Body of pancreas (tissue), 4 donors: ENCODE results near the gene SASH3. TPM values are rescaled to one million over a fixed set of nuclear protein-coding genes. Genes with fewer than 3 reads are reported as not detected.

ENCODE experiments used
- ATAC-seq: fragments of 150-250 bp; one replicate; pipeline ENCODE4 v1.9.1; 2016
- DNase-seq, 4 donors: peaks; one replicate each; pipeline ENCODE4 v3.0.0-alpha.2; 2019
- H3K27ac ChIP-seq, 4 donors: fragments of 200-600 bp; sonication (generic); 1 replicate in 3 of 4; 2 replicates in 1 of 4; pipeline versions ENCODE4 v1.5.1 to v1.6.1; 2016 to 2019; ENCODE audit warnings: mild to moderate bottlenecking in 1 of 4, mixed read lengths in 1 of 4, moderate library complexity in 1 of 4
- H3K27me3 ChIP-seq, 2 donors: fragments of 200-600 bp; sonication (generic); one replicate each; pipeline ENCODE4 v1.6.0; 2016; ENCODE audit warnings: mild to moderate bottlenecking in 1 of 2
- H3K36me3 ChIP-seq, 2 donors: fragments of 200-600 bp; sonication (generic); replicated peaks in 1 of 2; 2 replicates each; pipeline ENCODE4 v1.5.1; 2016; ENCODE audit warnings: low read depth in 2 of 2; ENCODE audit not compliant: insufficient read depth in 1 of 2
- H3K4me1 ChIP-seq: fragments of 200-600 bp; sonication (generic); one replicate; pipeline ENCODE4 v1.6.0; 2016
- H3K4me3 ChIP-seq, 2 donors: fragments of 200-600 bp; sonication (generic); 1 replicate in 1 of 2; 2 replicates in 1 of 2; pipeline ENCODE4 v1.5.1; 2016 to 2019
- H3K9me3 ChIP-seq, 3 donors: fragments of 200-600 bp; sonication (generic); 1 replicate in 2 of 3; 2 replicates in 1 of 3; pipeline ENCODE4 v1.5.1; 2016
- POLR2A ChIP-seq, 3 donors: fragments of 450-650 bp; IDR thresholded peaks; one replicate each; pipeline ENCODE4 v1.6.1; 2016; ENCODE audit warnings: antibody characterized with exemption in 3 of 3, mild to moderate bottlenecking in 2 of 3
- WGBS, 2 donors: methylation state at CpG; one replicate each; pipeline ENCODE4 v1.1.5; 2017; 5-methylcytosine and 5-hydroxymethylcytosine counted together
- intact Hi-C: fragments of 100-400 bp; cut with DNase I; formaldehyde crosslinking; loops from one replicate; pipeline ENCODE4 v1.15.1; 2023
- total RNA-seq, 2 donors: library from RNA; depleted of rRNA; stranded (reverse); fragments of >200 nt; gene quantifications; one replicate each; pipeline ENCODE4 v1.1.0, GENCODE V29; 2016
- TF ChIP-seq, protein P1 (sequence below), 7 experiments: fragments of 450-650 bp in 4 of 7; fragments of 200-600 bp in 3 of 7; sonication (generic) in 3 of 7; IDR thresholded peaks; one replicate each; pipeline ENCODE4 v1.5.1; 2016 to 2019; ENCODE audit warnings: antibody characterized with exemption in 7 of 7

The SASH3 gene
- total RNA-seq, 2 donors from 2014 or later = 3.6 TPM

DNA sequence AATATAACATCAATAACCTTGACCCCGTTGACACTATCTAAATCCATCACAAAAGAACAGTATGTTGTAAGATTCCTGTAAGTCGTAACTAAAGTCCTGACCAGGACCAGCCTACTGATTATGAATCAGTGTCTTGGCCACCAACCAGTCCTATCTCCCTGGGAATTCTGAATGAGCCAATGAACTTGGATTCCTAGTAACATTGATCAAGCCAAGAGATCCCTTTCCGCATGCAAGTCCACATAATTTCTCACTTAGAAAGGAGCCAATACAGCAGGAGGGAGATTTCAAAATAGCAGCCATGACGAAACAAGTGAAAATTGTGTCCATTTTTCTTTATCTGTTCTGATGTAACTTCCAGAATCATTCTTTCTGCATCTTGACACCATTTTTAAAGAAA, 31.4 kb upstream of the SASH3 start:
- no peaks in the 10 kb centered on the region for H3K4me1 ChIP-seq
- no peak for TF ChIP-seq POLR2A (IDR thresholded peaks at IDR 0.05)
- TF ChIP-seq, protein P1, sequence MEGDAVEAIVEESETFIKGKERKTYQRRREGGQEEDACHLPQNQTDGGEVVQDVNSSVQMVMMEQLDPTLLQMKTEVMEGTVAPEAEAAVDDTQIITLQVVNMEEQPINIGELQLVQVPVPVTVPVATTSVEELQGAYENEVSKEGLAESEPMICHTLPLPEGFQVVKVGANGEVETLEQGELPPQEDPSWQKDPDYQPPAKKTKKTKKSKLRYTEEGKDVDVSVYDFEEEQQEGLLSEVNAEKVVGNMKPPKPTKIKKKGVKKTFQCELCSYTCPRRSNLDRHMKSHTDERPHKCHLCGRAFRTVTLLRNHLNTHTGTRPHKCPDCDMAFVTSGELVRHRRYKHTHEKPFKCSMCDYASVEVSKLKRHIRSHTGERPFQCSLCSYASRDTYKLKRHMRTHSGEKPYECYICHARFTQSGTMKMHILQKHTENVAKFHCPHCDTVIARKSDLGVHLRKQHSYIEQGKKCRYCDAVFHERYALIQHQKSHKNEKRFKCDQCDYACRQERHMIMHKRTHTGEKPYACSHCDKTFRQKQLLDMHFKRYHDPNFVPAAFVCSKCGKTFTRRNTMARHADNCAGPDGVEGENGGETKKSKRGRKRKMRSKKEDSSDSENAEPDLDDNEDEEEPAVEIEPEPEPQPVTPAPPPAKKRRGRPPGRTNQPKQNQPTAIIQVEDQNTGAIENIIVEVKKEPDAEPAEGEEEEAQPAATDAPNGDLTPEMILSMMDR (IDR thresholded peaks at IDR 0.05) = no peak
- H3K27me3 ChIP-seq = no peaks in the 10 kb centered on the region
- no peaks in the 10 kb centered on the region for H3K36me3 ChIP-seq
- H3K27ac ChIP-seq = no peak overlapping the region
- ATAC-seq = peak; percentile 52
- no peak for DNase-seq
- WGBS, 2 donors = 37 to 40% methylated on average over 2 to 4 of the region's 4 CpGs
- intact Hi-C loops = no loop called here
- H3K9me3 ChIP-seq = no peaks in the 10 kb centered on the region
- H3K4me3 ChIP-seq = no peak overlapping the region

GRCh38 chrX:129749069-129749468, 30.7 kb upstream of the SASH3 start:
- H3K27ac ChIP-seq = no peak overlapping the region
- intact Hi-C loops = no loop called here
- no peak for DNase-seq

GRCh38 chrX:129750971-129751370, 28.8 kb upstream of the SASH3 start:
- intact Hi-C loops = no loop called here
- Histone ChIP-seq H3K36me3 (no peaks in the 10 kb centered on the region), H3K27ac (no peak overlapping the region), H3K27me3 (no peaks in the 10 kb centered on the region), H3K4me3 (no peak overlapping the region), H3K4me1 (no peaks in the 10 kb centered on the region), H3K9me3 (no peaks in the 10 kb centered on the region)
- DNase-seq (no peak), ATAC-seq (no peak)
- WGBS, 2 donors = 69 to 83% methylated on average over 4 to 6 of the region's 8 CpGs
- TF ChIP-seq, protein P1 (IDR thresholded peaks at IDR 0.05) = no peak
- TF ChIP-seq POLR2A (IDR thresholded peaks at IDR 0.05) = no peak

More at GRCh38 chrX:129749069-129749468, 30.7 kb upstream of the SASH3 start:
- Histone ChIP-seq H3K27me3 (no peaks in the 10 kb centered on the region), H3K9me3 (no peaks in the 10 kb centered on the region), H3K4me1 (no peaks in the 10 kb centered on the region), H3K36me3 (no peaks in the 10 kb centered on the region), H3K4me3 (no peak overlapping the region)
- ATAC-seq = no peak
- TF ChIP-seq POLR2A (IDR thresholded peaks at IDR 0.05) = no peak
- TF ChIP-seq, protein P1 (IDR thresholded peaks at IDR 0.05) = no peak
- 59 to 71% methylated on average over 2 of the region's 2 CpGs for WGBS, 2 donors

GRCh38 chrX:129754056-129755024, 25.4 kb upstream of the SASH3 start:
- Histone ChIP-seq H3K4me1 (no peaks in the 10 kb centered on the region), H3K4me3 (no peak overlapping the region), H3K36me3 (no peaks in the 10 kb centered on the region), H3K27ac (no peak overlapping the region), H3K9me3 (no peaks in the 10 kb centered on the region), H3K27me3 (no peaks in the 10 kb centered on the region)
- intact Hi-C loops = no loop called here
- ATAC-seq (no peak), DNase-seq (no peak)
- 31 to 52% methylated on average over 3 to 8 of the region's 22 CpGs for WGBS, 2 donors
- TF ChIP-seq, protein P1 (IDR thresholded peaks at IDR 0.05) = peak in 1 of 7 experiments; percentile 8
- no peak for TF ChIP-seq POLR2A (IDR thresholded peaks at IDR 0.05)
